Activated T-helper 1 cell treated with anti-CD3 and anti-CD28 coated beads, Interleukin-2, amount 50 U/mL, for 16 hours (primary cell): ENCODE data around the gene CD1B.
"Not testable (repeated sequence)": the region's sequence is repeated elsewhere in the genome, so short reads cannot be mapped to it uniquely, and the experiment has no call there.

Experiments
- DNase-seq, 2 donors: peaks; one replicate each; pipeline ENCODE4 v3.0.0-alpha.2; 2020; ENCODE audit warnings: low read depth in 1 of 2, low spot score in 1 of 2

Gene CD1B

DNA sequence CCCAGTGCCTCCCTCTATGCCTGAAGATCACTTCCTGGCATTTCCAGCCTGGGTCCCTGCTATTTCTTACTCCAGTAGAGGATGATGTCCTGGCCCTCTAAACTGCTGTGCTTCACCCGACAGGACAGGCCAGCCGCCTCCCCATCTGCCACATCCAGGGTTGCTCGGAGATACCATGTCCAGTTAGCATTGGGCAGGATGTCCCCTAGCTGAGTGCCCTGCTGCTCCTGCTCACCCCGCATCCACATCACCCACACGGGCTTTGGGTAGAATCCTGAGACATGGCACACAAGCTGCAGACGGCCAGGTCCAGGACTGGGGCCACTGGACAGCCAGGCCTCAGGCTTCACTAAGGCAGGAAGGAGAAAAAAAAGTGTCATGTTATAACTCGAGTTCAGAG is 2.0 kb downstream of the CD1B start:
- DNase-seq, result no peak

DNA sequence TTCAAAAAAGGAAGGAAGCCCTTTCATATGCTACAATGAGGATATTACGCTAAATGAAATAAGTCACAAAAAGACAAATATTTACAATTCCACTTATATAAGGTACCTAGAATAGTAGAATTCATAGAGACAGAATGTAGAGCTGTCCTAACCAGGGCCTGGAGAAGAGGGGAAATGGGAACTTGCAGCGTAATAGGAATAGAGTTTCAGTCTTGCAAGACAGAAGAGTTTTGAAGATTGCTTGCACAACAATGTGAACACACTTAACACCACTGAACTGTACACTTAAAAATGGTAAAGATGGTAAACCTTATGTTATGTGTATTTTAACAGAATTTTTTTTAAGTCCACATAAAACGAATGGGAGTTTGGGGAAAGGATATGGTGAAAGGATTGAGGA is 2.9 kb downstream of the CD1B start:
- no peak for DNase-seq

DNA sequence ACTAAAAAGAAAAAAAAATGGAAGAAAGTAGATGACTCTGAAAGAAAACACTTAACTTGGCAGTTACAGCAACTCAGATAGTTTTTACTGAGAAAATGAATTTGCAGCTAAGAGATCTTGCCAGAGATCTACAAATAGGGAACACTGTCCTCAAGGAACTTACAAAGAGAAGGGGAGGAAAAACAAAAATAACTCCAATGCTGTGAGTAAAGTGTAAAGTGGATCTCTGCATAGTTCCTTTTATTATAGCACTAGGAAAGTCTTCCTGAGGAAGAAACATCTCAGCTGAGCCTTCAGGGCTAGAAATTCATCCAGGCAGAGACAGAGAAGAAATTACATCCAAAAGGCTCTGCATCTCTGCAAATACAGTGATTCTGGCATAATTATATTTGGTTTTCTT is 3.9 kb downstream of the CD1B start:
- no peak for DNase-seq

DNA sequence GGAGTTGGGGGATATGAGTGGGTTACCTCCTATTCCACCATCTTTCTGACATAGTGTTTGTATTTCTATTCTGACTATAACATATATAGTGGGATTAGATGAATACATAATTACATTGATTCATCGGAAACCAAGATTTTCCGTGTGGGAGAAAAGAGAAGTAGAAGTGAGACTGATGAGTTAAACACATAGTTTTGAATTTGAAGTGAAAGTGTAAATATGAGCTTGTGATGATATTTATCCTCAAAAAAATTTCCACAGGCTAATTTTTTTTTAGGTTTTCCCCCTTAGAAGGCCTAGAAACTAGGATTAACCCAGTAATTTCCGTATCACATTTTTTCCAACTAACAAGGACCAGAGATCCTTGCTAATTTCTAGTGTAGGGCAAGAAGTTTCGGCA is 6.9 kb downstream of the CD1B start:
- DNase-seq, result no peak

DNA sequence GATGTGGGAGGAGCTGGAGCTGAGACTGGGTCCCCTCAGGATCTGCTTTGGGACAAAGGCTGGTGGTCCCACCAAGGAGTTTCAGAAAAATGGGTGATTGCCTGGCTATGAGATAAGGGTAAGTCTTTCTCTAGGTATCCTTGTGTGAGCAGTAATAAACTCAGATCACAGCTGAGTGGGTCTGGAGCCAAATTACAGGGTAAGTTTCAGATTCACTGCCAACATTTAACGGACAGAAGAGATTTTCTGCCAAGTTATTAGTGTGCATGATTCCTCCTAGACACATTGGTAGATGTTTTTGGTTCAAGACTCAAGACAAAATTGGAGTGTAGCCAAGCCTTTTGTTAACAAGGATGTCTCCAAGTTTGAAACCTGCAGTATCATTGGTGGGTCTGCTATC is 7.5 kb downstream of the CD1B start:
- DNase-seq, result no peak

DNA sequence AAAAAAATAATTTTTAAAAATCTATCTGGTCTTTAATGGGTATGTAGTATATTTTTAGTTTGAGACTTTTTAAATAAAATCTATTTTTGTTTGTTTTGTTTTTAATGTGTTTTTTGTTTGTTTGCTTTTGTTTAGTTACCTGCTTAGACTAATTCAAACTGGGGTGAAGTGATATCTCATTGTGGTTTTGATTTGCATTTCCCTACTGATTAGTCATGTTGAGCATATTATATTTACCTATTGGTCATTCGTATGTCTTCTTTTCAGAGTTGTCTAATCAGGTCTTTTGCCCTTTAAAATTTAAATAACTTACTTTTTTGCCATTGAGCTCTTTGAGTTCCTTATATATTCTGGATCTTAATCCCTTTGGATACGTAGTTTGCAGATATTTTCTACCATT is 20.3 kb downstream of the CD1B start:
- DNase-seq, result no peak

DNA sequence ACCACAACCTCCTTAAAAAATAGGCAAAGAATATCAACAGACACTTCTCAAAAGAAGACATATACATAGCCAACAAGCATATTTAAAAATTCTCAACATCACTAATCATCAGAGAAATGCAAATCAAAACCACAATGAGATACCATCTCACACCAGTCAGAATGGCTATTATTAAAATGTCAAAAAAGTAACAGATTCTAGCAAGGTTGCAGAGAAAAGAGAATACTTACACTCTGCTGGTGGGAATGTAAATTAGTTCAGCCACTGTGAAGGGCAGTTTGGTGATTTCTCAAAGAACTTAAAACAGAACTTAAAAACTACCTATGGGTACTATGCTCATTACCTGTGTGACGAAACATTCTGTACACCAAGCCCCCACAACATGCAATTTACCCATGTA is 20.7 kb downstream of the CD1B start:
- DNase-seq, result no peak

DNA sequence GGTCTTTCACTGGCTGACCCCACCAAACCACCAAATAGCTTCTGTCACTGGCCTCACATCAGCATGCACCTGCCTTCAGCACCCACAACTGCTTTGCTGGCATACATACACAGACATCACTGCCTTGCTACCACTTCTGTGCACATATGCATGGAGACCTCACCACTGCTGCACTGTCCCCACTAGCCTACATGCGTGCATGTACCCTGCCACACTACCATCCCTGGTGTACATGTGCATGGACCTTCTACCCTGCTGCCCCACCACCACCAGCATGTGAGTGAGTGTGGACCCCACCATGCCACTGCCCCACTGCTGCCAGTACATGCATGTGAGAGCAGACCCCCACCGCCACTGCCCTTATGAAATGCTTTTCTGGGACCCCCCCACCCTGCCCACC is 35.5 kb downstream of the CD1B start:
- no peak for DNase-seq

DNA sequence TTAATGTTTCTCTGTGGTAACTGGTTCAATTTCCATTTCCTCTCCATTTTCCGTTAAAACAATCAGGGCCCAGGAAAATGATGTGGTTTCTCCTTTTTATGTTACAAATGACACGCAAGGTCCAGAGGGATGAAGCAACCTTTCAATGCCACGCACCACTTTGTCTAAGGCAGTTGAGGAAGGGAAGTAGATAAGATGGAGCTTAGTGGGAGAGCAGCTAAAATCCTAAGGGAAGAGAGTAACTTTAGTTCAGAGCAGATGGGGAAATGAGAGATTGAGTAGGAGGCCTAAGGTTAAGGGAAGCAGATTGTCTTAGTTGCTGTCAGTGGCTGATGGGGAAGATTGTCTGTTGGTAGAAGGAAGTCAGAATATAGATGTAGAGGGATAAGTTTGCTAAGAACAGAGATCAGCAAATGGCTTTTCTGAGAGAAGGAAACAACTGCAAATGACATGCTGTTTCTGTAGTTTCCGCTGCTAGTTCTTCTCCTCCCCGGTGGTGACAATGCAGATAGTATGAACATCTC is 40.9 kb downstream of the CD1B start:
- no peak for DNase-seq

DNA sequence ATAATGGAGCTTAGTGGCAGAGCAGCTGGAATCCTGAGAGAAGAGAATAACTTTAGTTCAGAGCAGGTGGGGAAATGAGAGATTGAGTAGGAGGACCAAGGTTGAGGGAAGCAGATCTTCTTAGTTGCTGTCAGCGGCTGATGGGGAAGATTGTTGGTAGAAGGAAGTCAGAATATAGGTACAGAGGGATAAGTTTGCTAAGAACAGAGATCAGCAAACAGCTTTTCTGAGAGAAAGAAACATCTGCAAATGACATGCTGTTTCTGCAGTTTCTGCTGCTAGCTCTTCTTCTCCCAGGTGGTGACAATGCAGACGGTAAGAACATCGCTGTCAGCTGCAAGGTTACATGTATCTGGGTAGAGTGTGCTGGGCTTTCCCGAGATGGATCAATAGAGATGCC is 41.5 kb downstream of the CD1B start, which contains the start of gene CD1C:
TSS of gene CD1C (plus strand) at position 113 of the 400 bp plus-strand sequence. CDS start at position 255, 142 bp downstream.
- DNase-seq, result no peak

DNA sequence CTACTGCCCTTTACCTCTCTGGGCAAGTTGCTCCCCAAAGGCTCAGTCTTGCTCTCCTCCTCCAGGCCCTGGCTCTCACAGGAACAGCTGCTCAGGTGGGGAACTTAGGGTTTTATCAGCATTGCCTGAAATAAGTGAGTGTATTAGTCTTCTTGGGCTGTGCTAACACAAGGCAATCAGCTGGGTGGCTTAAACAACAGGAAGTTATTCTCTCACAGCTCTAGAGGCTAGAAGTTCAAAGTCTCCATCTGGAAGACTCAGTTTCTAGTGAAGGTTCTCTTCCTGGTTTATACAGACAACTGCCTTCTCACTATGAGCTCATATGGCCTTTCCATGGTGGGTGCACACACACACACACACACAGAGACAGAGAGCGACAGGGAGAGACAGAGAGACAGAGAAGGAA is 44.4 kb downstream of the CD1B start:
- DNase-seq, result no peak

DNA sequence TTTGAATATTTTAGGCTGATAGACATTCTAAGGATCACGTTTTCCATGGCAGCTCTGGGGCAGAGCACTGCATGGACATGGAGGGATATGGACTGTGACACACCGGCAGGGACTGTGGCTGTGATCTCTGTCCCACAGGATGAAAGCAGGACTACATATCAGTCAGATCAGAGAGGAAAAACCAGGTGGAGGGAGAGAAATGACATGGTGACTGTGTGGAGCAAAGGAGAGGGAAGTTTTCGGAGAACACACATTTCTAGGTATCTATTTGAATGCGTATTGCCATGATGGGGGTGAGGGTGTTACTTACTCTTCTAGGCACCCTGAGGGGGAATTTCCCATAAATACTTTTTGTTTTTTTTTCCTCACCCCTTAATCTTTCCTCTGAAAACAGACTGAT is 44.8 kb downstream of the CD1B start:
- no peak for DNase-seq

DNA sequence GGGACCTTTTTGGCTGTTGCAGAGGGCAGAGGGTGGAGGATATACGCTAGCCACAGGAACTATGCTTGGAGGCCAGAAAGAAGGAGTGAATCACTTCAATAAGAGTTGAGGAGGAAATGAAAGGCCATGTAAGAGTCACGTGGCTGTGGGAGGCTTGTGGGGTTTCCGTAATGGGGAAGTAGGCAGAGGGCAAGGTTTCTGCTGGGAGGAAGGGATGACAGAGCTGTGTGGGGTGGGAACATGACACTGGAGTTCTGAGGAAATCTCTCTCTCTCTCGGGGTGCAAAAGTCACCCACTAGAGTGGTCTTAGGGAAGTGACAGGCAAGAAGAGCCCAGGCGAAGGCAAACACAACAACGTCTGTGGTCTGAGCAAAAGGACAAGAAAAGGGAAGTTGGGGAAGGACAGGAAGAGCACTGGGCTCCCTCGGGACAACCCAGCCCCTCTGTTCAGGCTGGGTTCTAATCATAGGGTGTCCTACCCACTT is 45.5 kb downstream of the CD1B start:
- no peak for DNase-seq

DNA sequence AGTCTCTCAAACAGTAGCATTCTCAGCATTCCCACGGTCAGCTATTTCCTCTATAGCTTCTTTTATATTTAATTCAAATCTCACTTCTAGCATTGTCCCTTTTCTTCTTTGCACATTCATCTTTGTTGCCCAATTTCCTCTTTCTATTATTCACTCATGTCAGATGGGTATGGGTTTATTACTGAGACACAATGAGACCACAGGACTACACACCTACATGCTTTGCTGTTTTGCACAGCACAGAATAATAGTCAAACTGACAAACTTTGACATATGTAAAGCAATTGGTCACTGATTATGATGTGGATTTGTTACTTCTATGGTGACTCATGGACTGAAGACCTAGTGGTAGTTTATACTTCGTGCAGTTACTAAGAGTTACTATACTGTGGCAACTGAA is 47.4 kb downstream of the CD1B start:
- DNase-seq, result no peak

DNA sequence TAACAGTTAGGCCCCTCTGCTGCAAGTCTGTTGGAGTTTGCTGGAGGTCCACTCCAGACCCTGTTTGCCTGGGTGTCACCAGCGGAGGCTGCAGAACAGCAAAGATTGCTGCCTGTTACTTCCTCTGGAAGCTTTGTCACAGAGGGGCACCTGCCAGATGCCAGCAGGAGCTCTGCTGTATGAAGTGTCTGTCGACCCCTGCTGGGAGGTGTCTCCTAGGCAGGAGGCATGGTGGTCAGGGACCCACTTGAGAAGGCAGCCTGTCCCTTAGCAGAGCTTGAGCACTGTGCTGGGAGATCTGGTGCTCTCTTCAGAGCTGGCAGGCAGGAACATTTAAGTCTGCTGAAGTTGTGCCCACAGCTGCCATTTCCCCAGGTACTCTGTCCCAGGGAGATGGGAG is 48.9 kb downstream of the CD1B start:
- not testable (repeated sequence) for DNase-seq
